H1 (cell line): ENCODE measurements around the gene ITGAE. TPM values are rescaled to one million over a fixed set of nuclear protein-coding genes. Genes with fewer than 3 reads are reported as not detected.

Source experiments
- CTCF ChIA-PET: fragments of 300-600 bp; sonication (Branson Sonifier 250); formaldehyde crosslinking; loops from one replicate; lab custom pipeline; 2021; ENCODE audit not compliant: partially characterized antibody; lab: Charles Lee
- POLR2A ChIA-PET: fragments of 300-600 bp; sonication (Branson Sonifier 250); formaldehyde crosslinking; loops from one replicate; lab custom pipeline; 2021; ENCODE audit warnings: inconsistent platforms; ENCODE audit not compliant: partially characterized antibody; lab: Charles Lee
- DNase-seq, 2 experiments: peaks; one replicate each; pipeline versions ENCODE4 v3.0.0 to v3.0.0-alpha.2; 2010 to 2022; ENCODE audit warnings: low spot score in 2 of 2, low read depth in 1 of 2, mixed read lengths in 1 of 2
- FAIRE-seq: peaks from 2 replicates; lab custom pipeline; 2011; peaks lifted over from hg19 to GRCh38; lab: Jason Lieb, UNC
- H2AFZ ChIP-seq: 2 replicates; pipeline ENCODE4 v1.8.1; 2012; ENCODE audit warnings: low read length, inconsistent platforms
- H2AK5ac ChIP-seq: 2 replicates; pipeline ENCODE4 v1.6.1; 2013; ENCODE audit warnings: low read depth, low read length
- H2BK120ac ChIP-seq: replicated peaks from 2 replicates; pipeline ENCODE3; 2013; ENCODE audit warnings: low read depth, low read length, inconsistent platforms
- H2BK12ac ChIP-seq: 2 replicates; pipeline ENCODE4 v1.6.1; 2013; ENCODE audit warnings: low read depth, low read length
- H2BK15ac ChIP-seq: 2 replicates; pipeline ENCODE4 v1.6.1; 2013; ENCODE audit warnings: low read length
- H2BK20ac ChIP-seq: 2 replicates; pipeline ENCODE4 v1.6.1; 2013; ENCODE audit warnings: low read length
- H2BK5ac ChIP-seq: 2 replicates; pipeline ENCODE4 v1.6.1; 2013; ENCODE audit warnings: low read depth, low read length
- H3K14ac ChIP-seq: 2 replicates; pipeline ENCODE4 v1.6.1; 2013; ENCODE audit warnings: inconsistent platforms; ENCODE audit not compliant: insufficient read length
- H3K18ac ChIP-seq: 2 replicates; pipeline ENCODE4 v1.6.1; 2013; ENCODE audit warnings: low read length; ENCODE audit errors: extremely low read depth
- H3K23ac ChIP-seq: 2 replicates; pipeline ENCODE4 v1.6.1; 2013; ENCODE audit warnings: inconsistent platforms; ENCODE audit not compliant: insufficient read length
- H3K23me2 ChIP-seq: 2 replicates; pipeline ENCODE4 v1.6.1; 2013; ENCODE audit warnings: low read depth, low read length
- H3K27ac ChIP-seq: 2 replicates; pipeline ENCODE4 v1.6.1; 2011; ENCODE audit warnings: low read depth, low read length, inconsistent platforms
- H3K27me3 ChIP-seq, 4 experiments: replicated peaks in 1 of 4; 1 replicate in 1 of 4; 2 replicates in 3 of 4; pipeline versions ENCODE4 v1.6.1 to v1.8.1; 2011 to 2013; ENCODE audit warnings: low read length in 3 of 4, mild to moderate bottlenecking in 3 of 4, inconsistent platforms in 2 of 4, mixed read lengths in 2 of 4, moderate library complexity in 1 of 4; ENCODE audit not compliant: control insufficient read depth in 3 of 4, insufficient read depth in 3 of 4; ENCODE audit errors: extremely low read depth in 1 of 4
- H3K36me3 ChIP-seq, 4 experiments: 2 replicates each; pipeline versions ENCODE4 v1.6.1 to v1.8.1; 2011 to 2013; ENCODE audit warnings: mild to moderate bottlenecking in 4 of 4, low read length in 3 of 4, moderate library complexity in 2 of 4, control low read depth in 1 of 4, inconsistent platforms in 1 of 4; ENCODE audit not compliant: insufficient read depth in 4 of 4, control insufficient read depth in 2 of 4
- H3K4ac ChIP-seq: replicated peaks from 2 replicates; pipeline ENCODE3; 2013; ENCODE audit warnings: low read length, low read depth, mixed read lengths, inconsistent platforms; ENCODE audit not compliant: insufficient read length
- H3K4me1 ChIP-seq, 4 experiments: replicated peaks in 1 of 4; 1 replicate in 1 of 4; 2 replicates in 3 of 4; pipeline versions ENCODE4 v1.6.1 to v1.8.1; 2011 to 2013; ENCODE audit warnings: low read length in 3 of 4, inconsistent platforms in 2 of 4, mixed read lengths in 1 of 4; ENCODE audit not compliant: insufficient read depth in 4 of 4, control insufficient read depth in 3 of 4
- H3K4me2 ChIP-seq, 2 experiments: 2 replicates each; pipeline versions ENCODE4 v1.6.1 to v1.8.1; 2011 to 2013; ENCODE audit warnings: low read depth in 2 of 2, low read length in 2 of 2, control low read depth in 1 of 2, inconsistent platforms in 1 of 2, mild to moderate bottlenecking in 1 of 2; ENCODE audit not compliant: insufficient read depth in 1 of 2
- H3K4me3 ChIP-seq, 4 experiments: fragments of 200-600, 300-600 bp in 1 of 4; sonication (generic), shearing (Covaris generic), sonication (Bioruptor Twin) in 1 of 4; 2 replicates each; pipeline versions ENCODE4 v1.5.1 to v1.8.1; 2011 to 2016; ENCODE audit warnings: low read length in 4 of 4, low read depth in 3 of 4, control low read depth in 2 of 4, inconsistent platforms in 2 of 4, mild to moderate bottlenecking in 2 of 4, mixed read lengths in 1 of 4, moderate library complexity in 1 of 4; ENCODE audit not compliant: insufficient read depth in 2 of 4; ENCODE audit errors: extremely low read depth in 1 of 4
- H3K56ac ChIP-seq: replicated peaks from 2 replicates; pipeline ENCODE3; 2013; ENCODE audit warnings: low read depth, mild to moderate bottlenecking, mixed read lengths, low read length, inconsistent platforms; ENCODE audit not compliant: insufficient read length
- H3K79me1 ChIP-seq: 2 replicates; pipeline ENCODE4 v1.6.1; 2013; ENCODE audit warnings: low read depth, low read length, control low read depth
- H3K79me2 ChIP-seq, 2 experiments: 2 replicates each; pipeline versions ENCODE4 v1.6.1 to v1.8.1; 2012 to 2013; ENCODE audit warnings: low read length in 2 of 2, mild to moderate bottlenecking in 2 of 2, inconsistent platforms in 1 of 2; ENCODE audit not compliant: insufficient read depth in 2 of 2, control insufficient read depth in 1 of 2
- H3K9ac ChIP-seq, 4 experiments: replicated peaks in 1 of 4; 1 replicate in 1 of 4; 2 replicates in 3 of 4; pipeline versions ENCODE4 v1.6.1 to v1.8.1; 2011 to 2013; ENCODE audit warnings: low read depth in 3 of 4, low read length in 3 of 4, control low read depth in 2 of 4, mild to moderate bottlenecking in 2 of 4, moderate library complexity in 2 of 4, inconsistent platforms in 1 of 4; ENCODE audit errors: extremely low read depth in 1 of 4
- H3K9me3 ChIP-seq, 2 experiments: 2 replicates each; pipeline versions ENCODE4 v1.6.1 to v1.8.1; 2012 to 2013; ENCODE audit warnings: mild to moderate bottlenecking in 2 of 2, moderate library complexity in 2 of 2, control low read depth in 1 of 2, inconsistent platforms in 1 of 2, low read depth in 1 of 2, low read length in 1 of 2, mixed read lengths in 1 of 2; ENCODE audit not compliant: insufficient read depth in 2 of 2
- H4K20me1 ChIP-seq, 2 experiments: replicated peaks in 1 of 2; 2 replicates each; pipeline versions ENCODE3 to v1.8.1; 2011 to 2013; ENCODE audit warnings: inconsistent platforms in 2 of 2, low read length in 2 of 2, mild to moderate bottlenecking in 1 of 2; ENCODE audit not compliant: insufficient read depth in 2 of 2, control insufficient read depth in 1 of 2
- H4K5ac ChIP-seq: 2 replicates; pipeline ENCODE4 v1.6.1; 2013; ENCODE audit warnings: low read length, low read depth, mixed read lengths, inconsistent platforms; ENCODE audit not compliant: insufficient read length
- H4K8ac ChIP-seq: 2 replicates; pipeline ENCODE4 v1.8.0; 2013; ENCODE audit warnings: mild to moderate bottlenecking, moderate library complexity, low read length, inconsistent platforms; ENCODE audit not compliant: insufficient read depth; ENCODE audit errors: extremely low read depth
- H4K91ac ChIP-seq: replicated peaks from 2 replicates; pipeline ENCODE3; 2013; ENCODE audit warnings: low read length, mixed read lengths, inconsistent platforms; ENCODE audit not compliant: insufficient read length
- CBX8 ChIP-seq: fragments of 300-800, 300-1000 bp; sonication (generic); IDR thresholded peaks from 2 replicates; pipeline ENCODE4 v1.7.1; 2016; ENCODE audit warnings: low read depth, low read length, borderline replicate concordance
- JUN ChIP-seq: IDR thresholded peaks from 2 replicates; pipeline ENCODE4 v1.6.1; 2011; ENCODE audit warnings: low read depth, mild to moderate bottlenecking, improper control_type of control experiment, low read length
- MAFK ChIP-seq: IDR thresholded peaks from 2 replicates; pipeline ENCODE4 v1.6.1; 2012; ENCODE audit warnings: low read depth, mild to moderate bottlenecking, improper control_type of control experiment, low read length
- RBBP5 ChIP-seq: IDR thresholded peaks from 2 replicates; pipeline ENCODE4 v1.7.1; 2012; ENCODE audit warnings: low read depth, mild to moderate bottlenecking, inconsistent platforms, low read length, moderate library complexity, borderline replicate concordance
- RFX5 ChIP-seq: IDR thresholded peaks from 2 replicates; pipeline ENCODE4 v1.6.1; 2011; ENCODE audit warnings: low read depth, low read length, improper control_type of control experiment, borderline replicate concordance
- SAP30 ChIP-seq: fragments of 300-600 bp; sonication (generic); IDR thresholded peaks from 2 replicates; pipeline ENCODE4 v1.7.1; 2012; ENCODE audit warnings: low read length, moderate library complexity, mild to moderate bottlenecking, inconsistent platforms; ENCODE audit not compliant: insufficient read depth, insufficient replicate concordance
- SIN3A ChIP-seq, 2 experiments: IDR thresholded peaks in 1 of 2; conservative IDR thresholded peaks in 1 of 2; 2 replicates each; pipeline ENCODE4 v1.6.1; 2011 to 2012; ENCODE audit warnings: low read length in 2 of 2, improper control_type of control experiment in 1 of 2, low read depth in 1 of 2, mild to moderate bottlenecking in 1 of 2
- SIRT6 ChIP-seq: IDR thresholded peaks from one replicate; pipeline ENCODE4 v1.7.1; 2012; ENCODE audit warnings: low read length, inconsistent platforms
- SIX5 ChIP-seq: IDR thresholded peaks from 2 replicates; pipeline ENCODE4 v1.6.1; 2011; ENCODE audit warnings: mild to moderate bottlenecking, low read depth, low read length
- TAF1 ChIP-seq: IDR thresholded peaks from 2 replicates; pipeline ENCODE4 v1.6.1; 2011; ENCODE audit warnings: mild to moderate bottlenecking, low read depth, low read length
- TCF12 ChIP-seq: IDR thresholded peaks from 2 replicates; pipeline ENCODE4 v1.6.1; 2011; ENCODE audit warnings: low read depth, mild to moderate bottlenecking, low read length
- WGBS, 2 experiments: shearing (Covaris generic) in 1 of 2; methylation state at CpG; one replicate each; pipeline versions ENCODE4 v1.1.6 to v1.1.7; 2013 to 2015; ENCODE audit warnings: low lambda C conversion rate in 2 of 2, mixed read lengths in 2 of 2, inconsistent platforms in 1 of 2, low coverage in 1 of 2, missing lambda C conversion rate in 1 of 2; ENCODE audit not compliant: insufficient replicate concordance in 2 of 2, insufficient coverage in 1 of 2, insufficient read length in 1 of 2; ENCODE audit errors: extremely low coverage in 1 of 2, missing lambda C conversion rate in 1 of 2; 5-methylcytosine and 5-hydroxymethylcytosine counted together
- polyA plus RNA-seq, 7 experiments: library from polyadenylated mRNA; depleted of rRNA in 3 of 7; stranded (reverse) in 5 of 7; unstranded in 2 of 7; fragments of >200 nt in 5 of 7; fragments of 200-250 nt in 2 of 7; gene quantifications; 1 replicate in 5 of 7; 2 replicates in 1 of 7; 4 replicates in 1 of 7; pipeline versions ENCODE4 v1.2.1 to v1.2.3, GENCODE V29; 2011 to 2013; ENCODE audit warnings: missing spikeins in 2 of 7, mixed read lengths in 2 of 7
- total RNA-seq: library from RNA; stranded (reverse); fragmentation: NEBNext Ultra II Directional; extraction: Animal tissue kit (Norgen Biotek cat#: 25700); gene quantifications from 2 replicates; pipeline ENCODE4 v1.2.1, GENCODE V29; 2021

The ITGAE gene
- total and polyA plus RNA-seq, 2 of the 8 experiments (the other 6 are each of a cell fraction or from before 2014, with no cell fraction given) = 23.2 to 43.1 TPM

DNA sequence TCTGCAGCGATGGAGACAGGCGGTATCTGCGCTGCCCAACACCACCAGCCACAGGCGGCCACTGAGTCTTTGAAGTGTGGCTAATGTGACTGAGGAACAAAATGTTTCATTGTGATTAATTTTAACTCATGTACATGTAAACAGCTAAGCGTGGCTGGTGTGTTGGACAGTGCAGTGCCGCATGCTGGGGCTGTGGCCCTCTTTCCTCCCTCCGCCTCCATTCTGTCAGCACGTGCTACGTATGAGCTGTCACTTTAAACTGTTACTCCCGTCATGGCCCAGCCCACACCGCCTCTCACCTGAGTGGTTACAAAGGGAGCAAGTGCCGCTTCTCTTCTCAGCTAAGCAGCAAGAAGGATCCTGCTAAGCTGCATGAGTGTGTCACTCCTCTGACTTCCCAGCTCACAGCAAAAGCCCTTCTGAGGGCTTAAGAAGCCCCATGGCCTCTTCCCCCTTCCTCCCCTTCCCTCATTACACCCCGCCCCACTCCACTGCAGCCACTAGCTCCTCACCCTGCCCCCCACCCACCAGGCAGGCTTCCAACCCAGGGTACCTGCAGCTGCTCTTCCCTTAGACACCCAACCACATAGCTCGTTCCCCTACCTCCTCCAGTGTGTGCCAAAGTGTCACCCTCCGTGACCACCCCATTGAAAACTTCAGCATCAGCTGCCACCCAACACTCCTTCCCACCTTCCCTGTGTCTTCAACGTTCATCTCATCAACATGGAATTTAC is 62.3 kb downstream of the ITGAE start:
- Histone ChIP-seq H3K14ac (no peak overlapping the region), H4K5ac (no peak overlapping the region), H3K56ac (no peak overlapping the region), H3K9me3 (no peaks in the 10 kb centered on the region), H4K8ac (no peak overlapping the region; the same call in 1 of the 2 replicates), H2BK12ac (0 out of 2 replicates have a peak overlapping the region, but pooled peaks have one; percentile 23), H2BK5ac (no peak overlapping the region), H2BK120ac (no peak overlapping the region), H3K9ac (no peak overlapping the region; a peak in 1 of 7 replicates), H4K20me1 (no peaks in the 10 kb centered on the region), H3K18ac (no peak overlapping the region), H3K79me2 (no peaks in the 10 kb centered on the region), H2BK15ac (0 out of 2 replicates have a peak overlapping the region, but pooled peaks have one; percentile 53), H3K4me1 (peaks cover 2 to 5% (median 3%) of the 10 kb centered on the region in 4 experiments; a peak in 5 of 7 replicates), H3K79me1 (no peaks in the 10 kb centered on the region; the same call in 1 of the 2 replicates), H3K23ac (no peak overlapping the region), H3K36me3 (no peaks in the 10 kb centered on the region), H2BK20ac (no peak overlapping the region), H3K4ac (no peak overlapping the region), H3K27ac (no peak overlapping the region), H2AFZ (no peak overlapping the region), H3K4me3 (no peak overlapping the region), H3K4me2 (peak overlapping the region in 1 of 2 experiments; percentile 17; a peak in 2 of 4 replicates), H3K23me2 (no peaks in the 10 kb centered on the region), H3K27me3 (no peaks in the 10 kb centered on the region), H2AK5ac (no peak overlapping the region; the same call in 1 of the 2 replicates), H4K91ac (no peak overlapping the region)
- FAIRE-seq = no peak
- ChIA-PET POLR2A (interaction anchor here (0.6 to 2.9 kb wide), 4 partner anchors 16 to 54 kb away, joined by 3 to 15 read pairs (median 4); partner anchors contain the start of gene HASPIN), CTCF (interaction anchor here (0.6 to 7.9 kb wide), 27 partner anchors 10 to 209 kb away, joined by 3 to 132 read pairs (median 7); partner anchors contain the start of genes HASPIN, ITGAE and P2RX5)
- WGBS, 2 experiments = 75% methylated on average over 14 of the region's 16 CpGs; no CpG with 5 or more reads in 1 of the 2 experiments
- no peak for DNase-seq
- TF ChIP-seq JUN (no peak), RBBP5 (no peak), TCF12 (no peak), TAF1 (no peak), CBX8 (no peak), SIX5 (no peak), MAFK (no peak), SAP30 (peak; percentile 58), RFX5 (no peak), SIN3A (conservative IDR thresholded peaks at IDR 0.05 in 1 of 2, IDR thresholded peaks at IDR 0.05 in 1 of 2; ENCODE audit: low read depth in 1 of 2, low read length in 2 of 2) (peak in 1 of 2 experiments; percentile 81; a peak in 2 of 4 replicates), SIRT6 (no peak)
